Lung (tissue), 12 donors: ENCODE data around the gene DYRK2. TPM values are rescaled to one million over a fixed set of nuclear protein-coding genes. Genes with fewer than 3 reads are reported as not detected.

Experiments
- ATAC-seq: fragments of 200-7000 bp; cut with Tn5 transposase; one replicate; pipeline ENCODE4 v1.9.1; 2020; ENCODE audit warnings: moderate number of reproducible peaks; ENCODE audit not compliant: insufficient read depth, low FRiP score
- DNase-seq, 3 donors: peaks; one replicate each; pipeline ENCODE4 v3.0.0-alpha.2; 2013 to 2017
- H3K27ac ChIP-seq, 2 donors: one replicate each; pipeline ENCODE4 v1.5.1; 2013; ENCODE audit warnings: mild to moderate bottlenecking in 2 of 2, moderate library complexity in 2 of 2, control low read depth in 1 of 2, inconsistent platforms in 1 of 2, low read depth in 1 of 2, low read length in 1 of 2
- H3K27me3 ChIP-seq, 3 donors: one replicate each; pipeline ENCODE4 v1.5.1; 2013; ENCODE audit warnings: low read length in 2 of 3; ENCODE audit not compliant: control insufficient read depth in 3 of 3, insufficient read depth in 3 of 3
- H3K36me3 ChIP-seq, 4 donors: one replicate each; pipeline ENCODE4 v1.5.1; 2013; ENCODE audit warnings: low read length in 4 of 4, mild to moderate bottlenecking in 1 of 4, moderate library complexity in 1 of 4; ENCODE audit not compliant: control insufficient read depth in 4 of 4, insufficient read depth in 4 of 4
- H3K4me1 ChIP-seq, 5 donors: one replicate each; pipeline ENCODE4 v1.5.1; 2013; ENCODE audit warnings: low read length in 5 of 5, mild to moderate bottlenecking in 2 of 5, moderate library complexity in 1 of 5; ENCODE audit not compliant: control insufficient read depth in 5 of 5, insufficient read depth in 5 of 5
- H3K4me3 ChIP-seq: one replicate; pipeline ENCODE4 v1.5.1; 2013; ENCODE audit warnings: mild to moderate bottlenecking, control low read depth, moderate library complexity
- H3K9ac ChIP-seq, 2 donors: one replicate each; pipeline ENCODE4 v1.5.1; 2013; ENCODE audit warnings: low read length in 2 of 2, control low read depth in 1 of 2; ENCODE audit not compliant: insufficient read depth in 1 of 2
- H3K9me3 ChIP-seq, 4 donors: one replicate each; pipeline ENCODE4 v1.5.1; 2013; ENCODE audit warnings: low read length in 3 of 4, mild to moderate bottlenecking in 1 of 4, moderate library complexity in 1 of 4; ENCODE audit not compliant: control insufficient read depth in 4 of 4, insufficient read depth in 3 of 4
- WGBS, 2 donors: extraction: QIAGEN DNeasy Blood & Tissue Kit; methylation state at CpG; one replicate each; pipeline ENCODE4 v1.1.7; 2013; 5-methylcytosine and 5-hydroxymethylcytosine counted together
- polyA plus RNA-seq, 2 donors: library from polyadenylated mRNA; stranded (reverse); fragments of 200-250 nt; gene quantifications; one replicate each; pipeline ENCODE4 v1.2.1, GENCODE V29; 2013
- total RNA-seq, 2 donors: library from RNA; depleted of rRNA in 1 of 2; stranded (reverse); fragments of >200 nt in 1 of 2; gene quantifications; one replicate each; pipeline ENCODE4 v1.2.1, GENCODE V29; 2014 to 2021
- TF ChIP-seq, protein P1 (sequence below): IDR thresholded peaks from 2 replicates; pipeline ENCODE4 v1.5.1; 2012; ENCODE audit warnings: mild to moderate bottlenecking; ENCODE audit errors: control extremely low read depth, extremely low read depth
- donor health status: control.
- donor health status: control.
- donor health status: Bipolar disorder and iron deficiency.
- donor health status: healthy.
- donor health status: DM: yes; HTN: yes; CAD: no.

The DYRK2 gene
- total and polyA plus RNA-seq, 4 donors, result 3.1 to 34.9 (median 12.7) TPM

DNA sequence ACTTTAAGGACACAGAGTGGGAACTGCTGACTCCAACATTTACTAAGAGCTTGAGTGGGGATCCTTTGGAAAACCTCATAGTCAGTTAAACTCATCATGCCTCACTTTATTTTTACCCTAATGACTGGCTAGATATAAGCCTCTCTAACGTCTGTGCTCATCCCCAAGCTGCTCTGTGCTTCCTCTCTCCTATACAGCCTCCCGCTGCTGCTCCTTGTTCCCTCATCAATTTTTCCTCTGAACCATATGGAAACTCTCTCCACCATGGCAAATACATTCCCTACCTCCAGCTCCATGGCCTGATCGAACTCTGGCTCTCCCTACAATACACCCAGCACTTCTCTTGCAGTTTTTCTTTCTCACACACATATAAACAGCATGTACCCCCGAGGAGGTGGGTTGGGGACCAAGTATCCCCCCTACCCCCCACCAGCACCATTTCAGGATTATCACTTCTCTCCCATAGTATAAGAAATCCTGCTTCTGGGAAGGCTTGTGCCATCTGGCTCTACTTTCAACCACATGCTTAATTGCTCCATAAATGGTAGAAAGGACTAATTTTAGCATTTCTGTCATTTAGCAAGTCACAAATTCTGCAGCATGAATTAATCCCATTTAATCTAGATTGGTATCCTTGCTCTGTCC, 39.2 kb upstream of the DYRK2 start:
- ATAC-seq (no peak), DNase-seq (no peak)
- Histone ChIP-seq H3K27me3 (no peaks in the 10 kb centered on the region), H3K36me3 (no peaks in the 10 kb centered on the region), H3K4me3 (no peak overlapping the region), H3K27ac (no peak overlapping the region), H3K9ac (no peak overlapping the region), H3K4me1 (no peaks in the 10 kb centered on the region), H3K9me3 (no peaks in the 10 kb centered on the region)
- TF ChIP-seq, protein P1, sequence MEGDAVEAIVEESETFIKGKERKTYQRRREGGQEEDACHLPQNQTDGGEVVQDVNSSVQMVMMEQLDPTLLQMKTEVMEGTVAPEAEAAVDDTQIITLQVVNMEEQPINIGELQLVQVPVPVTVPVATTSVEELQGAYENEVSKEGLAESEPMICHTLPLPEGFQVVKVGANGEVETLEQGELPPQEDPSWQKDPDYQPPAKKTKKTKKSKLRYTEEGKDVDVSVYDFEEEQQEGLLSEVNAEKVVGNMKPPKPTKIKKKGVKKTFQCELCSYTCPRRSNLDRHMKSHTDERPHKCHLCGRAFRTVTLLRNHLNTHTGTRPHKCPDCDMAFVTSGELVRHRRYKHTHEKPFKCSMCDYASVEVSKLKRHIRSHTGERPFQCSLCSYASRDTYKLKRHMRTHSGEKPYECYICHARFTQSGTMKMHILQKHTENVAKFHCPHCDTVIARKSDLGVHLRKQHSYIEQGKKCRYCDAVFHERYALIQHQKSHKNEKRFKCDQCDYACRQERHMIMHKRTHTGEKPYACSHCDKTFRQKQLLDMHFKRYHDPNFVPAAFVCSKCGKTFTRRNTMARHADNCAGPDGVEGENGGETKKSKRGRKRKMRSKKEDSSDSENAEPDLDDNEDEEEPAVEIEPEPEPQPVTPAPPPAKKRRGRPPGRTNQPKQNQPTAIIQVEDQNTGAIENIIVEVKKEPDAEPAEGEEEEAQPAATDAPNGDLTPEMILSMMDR, result no peak
- 81 to 91% methylated on average over 4 of the region's 4 CpGs for WGBS, 2 donors

DNA sequence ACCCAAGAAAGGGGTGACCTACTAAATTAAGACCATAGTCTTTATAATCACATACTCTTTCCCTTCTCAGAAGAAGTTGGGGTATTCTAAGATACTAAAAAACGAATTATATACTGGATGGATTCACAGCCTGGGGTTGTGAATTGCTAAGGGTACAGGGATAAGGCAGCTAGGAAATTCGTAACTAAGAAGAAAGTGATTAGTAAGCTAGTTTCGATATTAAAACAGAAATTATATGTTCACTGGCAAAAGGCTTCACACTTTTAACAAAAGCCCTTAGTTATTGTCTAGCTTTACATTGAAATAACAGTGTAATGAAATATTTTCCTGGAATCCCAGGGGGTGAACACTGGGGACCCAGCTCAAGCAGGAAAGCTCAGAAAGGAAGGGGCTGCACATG, 35.5 kb upstream of the DYRK2 start:
- H3K36me3 ChIP-seq, result no peaks in the 10 kb centered on the region
- H3K9me3 ChIP-seq, result no peaks in the 10 kb centered on the region
- WGBS, 2 donors, result 62% methylated on average over 3 of the region's 3 CpGs
- no peak overlapping the region for H3K9ac ChIP-seq
- H3K27ac ChIP-seq, result no peak overlapping the region
- H3K4me3 ChIP-seq, result no peak overlapping the region
- ATAC-seq (no peak), DNase-seq (no peak)
- H3K4me1 ChIP-seq, result no peaks in the 10 kb centered on the region
- H3K27me3 ChIP-seq, result no peaks in the 10 kb centered on the region
- TF ChIP-seq, protein P1, result no peak

DNA sequence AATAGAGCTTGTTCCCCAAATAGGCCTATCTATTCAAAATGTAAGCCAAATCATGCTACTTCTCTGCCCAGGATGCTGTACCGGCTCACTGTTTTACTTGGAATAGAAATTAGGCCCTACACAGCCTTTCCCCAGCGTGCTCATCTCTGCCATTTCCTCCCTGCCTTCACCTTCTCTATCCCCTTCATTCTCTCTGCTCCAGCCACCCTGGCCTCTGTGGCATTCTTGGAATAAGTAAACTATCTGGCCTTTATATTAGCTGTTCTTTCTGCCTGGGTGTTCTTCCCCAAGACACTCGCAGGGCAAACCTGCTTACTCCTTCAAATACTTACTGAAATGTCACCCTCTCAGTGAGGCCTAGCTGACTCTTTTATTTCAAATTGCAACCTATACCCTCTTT, 30.9 kb upstream of the DYRK2 start:
- ATAC-seq (no peak), DNase-seq (no peak)
- 94 to 97% methylated on average over 3 of the region's 3 CpGs for WGBS, 2 donors

More for the DNA sequence above, 30.9 kb upstream of the DYRK2 start:
- Histone ChIP-seq H3K9me3 (no peaks in the 10 kb centered on the region), H3K36me3 (no peaks in the 10 kb centered on the region), H3K9ac (no peak overlapping the region), H3K27ac (no peak overlapping the region), H3K4me1 (no peaks in the 10 kb centered on the region), H3K4me3 (no peak overlapping the region), H3K27me3 (no peaks in the 10 kb centered on the region)
- TF ChIP-seq, protein P1, result no peak
